Measurements from ENCODE around the gene TOM1.

TOM1 gene

DNA sequence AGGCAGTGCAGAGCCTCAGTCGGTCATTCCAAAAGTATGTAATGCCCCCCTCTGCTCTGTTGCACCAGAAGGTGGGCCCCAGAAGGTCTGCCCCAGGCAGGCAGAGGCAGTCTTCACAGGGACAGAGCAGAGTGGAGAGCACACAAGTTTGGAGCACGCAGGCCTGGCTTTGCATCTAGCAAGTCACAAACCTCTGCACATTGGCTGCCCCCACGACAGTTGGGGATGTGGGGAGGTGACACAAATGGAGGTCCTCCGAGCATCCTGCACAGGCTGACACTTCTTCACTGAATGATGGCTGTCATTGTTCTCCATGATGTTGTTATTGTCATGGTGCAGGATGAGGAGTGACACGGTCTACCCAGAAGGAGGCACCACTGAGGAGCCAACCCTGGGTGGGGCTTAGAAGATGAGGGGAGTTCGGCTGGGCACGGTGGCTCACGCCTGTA lies 11.9 kb downstream of the TOM1 start:
- in situ Hi-C loops (cut with MboI; ENCODE audit: low pct_unique_long_range_greater_than_20kb, low sequenced_read_pairs, unreplicated experiment) = no loop called here
- TF ChIP-seq, protein P1, sequence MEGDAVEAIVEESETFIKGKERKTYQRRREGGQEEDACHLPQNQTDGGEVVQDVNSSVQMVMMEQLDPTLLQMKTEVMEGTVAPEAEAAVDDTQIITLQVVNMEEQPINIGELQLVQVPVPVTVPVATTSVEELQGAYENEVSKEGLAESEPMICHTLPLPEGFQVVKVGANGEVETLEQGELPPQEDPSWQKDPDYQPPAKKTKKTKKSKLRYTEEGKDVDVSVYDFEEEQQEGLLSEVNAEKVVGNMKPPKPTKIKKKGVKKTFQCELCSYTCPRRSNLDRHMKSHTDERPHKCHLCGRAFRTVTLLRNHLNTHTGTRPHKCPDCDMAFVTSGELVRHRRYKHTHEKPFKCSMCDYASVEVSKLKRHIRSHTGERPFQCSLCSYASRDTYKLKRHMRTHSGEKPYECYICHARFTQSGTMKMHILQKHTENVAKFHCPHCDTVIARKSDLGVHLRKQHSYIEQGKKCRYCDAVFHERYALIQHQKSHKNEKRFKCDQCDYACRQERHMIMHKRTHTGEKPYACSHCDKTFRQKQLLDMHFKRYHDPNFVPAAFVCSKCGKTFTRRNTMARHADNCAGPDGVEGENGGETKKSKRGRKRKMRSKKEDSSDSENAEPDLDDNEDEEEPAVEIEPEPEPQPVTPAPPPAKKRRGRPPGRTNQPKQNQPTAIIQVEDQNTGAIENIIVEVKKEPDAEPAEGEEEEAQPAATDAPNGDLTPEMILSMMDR (IDR thresholded peaks at IDR 0.05; ENCODE audit: extremely low read depth, insufficient read depth, missing control alignments) = no peak
- no peak for DNase-seq (ENCODE audit: low spot score)

DNA sequence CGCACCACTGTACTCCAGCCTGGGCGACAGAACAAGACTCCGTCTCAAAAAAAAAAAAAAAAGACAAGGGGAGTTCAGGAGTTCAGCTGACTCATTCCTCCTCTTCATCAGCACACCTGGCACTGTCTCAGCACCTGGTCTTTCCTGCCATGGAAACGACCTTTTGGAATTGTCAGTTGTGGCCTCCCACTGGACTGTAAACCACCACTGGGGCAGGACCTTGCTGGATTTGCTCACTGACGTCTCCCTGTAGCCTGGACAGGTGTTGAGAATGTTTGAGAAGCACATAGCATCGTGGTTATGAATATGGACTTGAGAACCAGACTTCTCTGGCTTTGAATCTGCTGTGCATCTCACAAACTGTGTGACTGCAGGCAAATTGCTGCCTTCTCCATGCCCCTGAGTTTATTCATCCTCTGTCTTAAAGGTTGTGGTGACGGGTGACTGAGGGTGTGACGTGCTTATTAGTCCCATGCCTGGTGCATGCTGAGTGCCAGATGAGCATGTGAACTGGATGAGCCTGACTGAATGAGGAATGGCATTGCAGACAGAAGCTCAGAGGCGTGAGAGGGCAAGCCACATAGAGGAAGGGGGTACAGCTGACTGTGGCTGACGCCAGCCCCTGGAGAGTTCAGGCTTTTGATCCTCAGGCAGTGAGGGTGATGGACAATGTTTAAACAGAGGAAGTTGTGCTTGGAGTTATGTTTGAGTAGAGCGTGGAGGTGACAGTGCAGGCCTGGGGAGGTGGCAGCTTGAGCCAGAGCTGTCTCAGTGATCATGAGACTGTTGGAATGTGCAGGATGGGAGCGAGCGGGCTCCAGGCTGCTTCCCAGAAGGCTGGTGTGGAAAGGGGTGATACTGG lies 12.7 kb downstream of the TOM1 start:
- TF ChIP-seq, protein P1 (IDR thresholded peaks at IDR 0.05; ENCODE audit: extremely low read depth, insufficient read depth, missing control alignments) = no peak
- DNase-seq (ENCODE audit: low spot score) = no peak
- in situ Hi-C loops (cut with MboI; ENCODE audit: low pct_unique_long_range_greater_than_20kb, low sequenced_read_pairs, unreplicated experiment) = no loop called here

DNA sequence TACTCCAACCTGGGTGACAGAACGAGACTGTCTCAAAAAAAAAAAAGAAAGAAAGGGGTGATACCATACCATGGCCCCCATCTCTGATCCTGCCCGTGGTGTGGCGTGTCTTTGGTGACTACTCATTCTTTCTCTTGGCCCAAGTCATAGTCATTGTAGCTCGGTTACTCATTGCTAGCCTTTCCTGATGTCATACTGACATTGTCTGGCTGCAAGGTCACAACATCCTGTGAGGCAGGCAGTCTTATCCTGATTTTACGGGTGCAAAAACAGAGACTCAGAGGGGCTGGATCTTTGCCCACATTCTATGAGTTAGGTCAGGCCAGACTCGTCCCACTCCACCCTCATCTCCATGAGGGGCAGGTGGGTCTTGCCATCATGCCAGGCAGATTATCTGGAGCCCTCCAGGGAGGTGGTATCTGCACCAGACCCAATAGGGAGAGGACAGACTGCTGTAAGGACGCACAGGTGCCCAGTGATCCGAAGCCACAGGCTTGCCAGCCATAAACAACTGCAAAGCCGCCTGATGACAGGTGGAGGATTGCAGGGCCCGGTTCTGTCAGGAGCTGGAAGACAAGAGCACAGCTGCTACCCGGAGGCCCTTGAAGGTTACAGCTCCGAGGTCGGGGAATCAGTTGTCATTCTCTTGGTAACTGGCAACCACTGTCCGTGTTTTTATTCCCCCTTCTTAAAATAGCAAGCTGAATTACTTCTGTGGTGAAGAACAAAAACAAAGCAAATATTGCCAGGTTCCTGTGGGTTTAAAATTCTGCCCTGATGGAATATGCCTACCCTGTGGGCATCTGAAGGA lies 13.8 kb downstream of the TOM1 start:
- DNase-seq (ENCODE audit: low spot score) = no peak
- in situ Hi-C loops (cut with MboI; ENCODE audit: low pct_unique_long_range_greater_than_20kb, low sequenced_read_pairs, unreplicated experiment) = no loop called here

DNA sequence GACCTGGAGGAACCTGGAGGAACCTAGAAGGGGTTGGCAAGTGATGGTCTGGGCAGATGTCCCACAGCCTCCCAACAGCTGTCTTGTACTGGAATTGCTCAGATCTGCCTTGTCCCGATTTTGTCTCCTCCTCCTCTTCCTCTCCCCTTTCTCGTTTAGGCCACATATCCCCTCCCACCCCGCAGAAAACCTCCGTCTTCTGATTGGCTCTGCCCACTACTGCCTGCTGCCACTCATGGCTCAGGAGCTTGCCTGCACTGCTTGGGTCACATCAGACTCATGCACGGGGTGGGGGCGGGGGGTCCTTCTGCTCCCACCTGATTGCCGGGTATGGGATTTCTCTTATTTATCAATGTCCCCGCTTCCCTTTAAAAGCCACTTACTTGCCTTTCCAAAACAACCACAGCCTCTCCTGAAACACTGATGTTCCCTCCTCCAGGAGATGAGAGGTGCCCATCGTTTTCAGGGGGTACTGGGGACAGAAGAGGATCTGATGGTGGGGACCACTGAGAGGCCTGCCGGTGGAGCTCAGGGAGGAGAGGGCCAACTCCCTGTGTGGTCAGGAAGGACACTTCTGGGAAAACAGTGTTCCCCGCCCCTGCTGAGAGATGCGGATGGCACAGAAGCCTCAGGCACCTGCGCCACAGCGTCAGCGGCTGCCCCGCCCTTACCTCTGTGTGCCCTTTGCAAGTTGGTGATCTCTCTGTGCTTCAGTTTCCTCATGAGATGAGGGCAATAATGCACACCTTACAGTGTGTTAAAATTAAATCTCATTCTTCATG lies 14.7 kb downstream of the TOM1 start:
- in situ Hi-C loops (cut with MboI; ENCODE audit: low pct_unique_long_range_greater_than_20kb, low sequenced_read_pairs, unreplicated experiment) = no loop called here
- TF ChIP-seq, protein P1 (IDR thresholded peaks at IDR 0.05; ENCODE audit: extremely low read depth, insufficient read depth, missing control alignments) = no peak
- DNase-seq (ENCODE audit: low spot score) = no peak

More for the DNA sequence above, 13.8 kb downstream of the TOM1 start:
- TF ChIP-seq, protein P1 (IDR thresholded peaks at IDR 0.05; ENCODE audit: extremely low read depth, insufficient read depth, missing control alignments) = no peak

DNA sequence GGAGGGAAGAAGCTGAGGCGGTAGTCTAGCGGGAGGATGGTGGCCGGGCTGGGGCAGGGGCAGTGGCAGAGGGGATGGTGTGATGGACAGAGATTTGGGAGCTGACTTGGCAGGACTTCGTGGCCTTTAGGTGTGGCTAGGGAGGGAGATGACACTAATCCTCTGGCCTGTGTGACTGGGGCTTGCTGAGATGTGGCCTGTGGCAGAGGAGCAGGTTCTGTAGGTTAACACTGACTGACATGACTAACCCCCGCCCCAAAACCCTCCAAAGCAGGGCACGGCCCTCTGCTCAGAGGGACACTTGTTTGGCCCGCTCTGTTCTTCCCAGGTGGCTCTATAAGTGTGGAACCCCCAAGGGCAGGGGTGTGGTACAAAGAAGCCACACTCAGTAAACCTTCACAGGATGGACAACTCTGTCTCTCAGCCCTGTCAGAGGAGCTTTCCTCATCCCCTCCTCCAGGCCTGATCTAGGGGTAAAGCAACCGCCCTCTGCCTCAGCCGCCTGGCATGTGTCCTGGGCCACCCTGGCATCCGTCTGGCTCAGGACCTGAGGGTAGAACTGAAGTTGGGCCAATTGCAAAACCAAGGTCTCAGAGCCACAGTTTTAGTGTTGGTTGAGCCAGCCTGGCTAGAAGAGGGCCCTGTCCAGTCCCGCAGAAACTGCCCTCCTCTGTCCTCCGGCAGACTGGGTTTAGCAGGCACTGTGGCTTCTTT lies 15.6 kb downstream of the TOM1 start:
- DNase-seq (ENCODE audit: low spot score) = no peak
- TF ChIP-seq, protein P1 (IDR thresholded peaks at IDR 0.05; ENCODE audit: extremely low read depth, insufficient read depth, missing control alignments) = no peak
- in situ Hi-C loops (cut with MboI; ENCODE audit: low pct_unique_long_range_greater_than_20kb, low sequenced_read_pairs, unreplicated experiment) = no loop called here

Measured in GM13977 (cell line).